Loucy (cell line): ENCODE measurements around the gene DPM1.
"Not testable (repeated sequence)": the region's sequence is repeated elsewhere in the genome, so short reads cannot be mapped to it uniquely, and the experiment has no call there.

Experiments
- H2AFZ ChIP-seq: fragments of 200-600 bp; sonication (generic); 2 replicates; pipeline ENCODE4 v1.6.0; 2016; ENCODE audit warnings: antibody characterized with exemption, mild to moderate bottlenecking, low read length, moderate library complexity
- H3F3A ChIP-seq: fragments of 200-600 bp; 2 replicates; pipeline ENCODE4 v1.6.0; 2016; ENCODE audit warnings: antibody characterized with exemption, low read depth, mild to moderate bottlenecking
- H3K27me3 ChIP-seq: fragments of 200-600 bp; sonication (generic); 2 replicates; pipeline ENCODE4 v1.6.1; 2014; ENCODE audit warnings: low read length, mild to moderate bottlenecking; ENCODE audit not compliant: insufficient read depth, poor library complexity, severe bottlenecking
- H3K36me3 ChIP-seq: fragments of 200-600 bp; sonication (generic); 2 replicates; pipeline ENCODE4 v1.6.1; 2016; ENCODE audit warnings: low read length; ENCODE audit not compliant: insufficient read depth
- H3K4me1 ChIP-seq: fragments of 200-600 bp; sonication (generic); 2 replicates; pipeline ENCODE4 v1.5.1; 2014; ENCODE audit warnings: low read length, mild to moderate bottlenecking; ENCODE audit not compliant: insufficient read depth, poor library complexity, severe bottlenecking
- H3K4me2 ChIP-seq: fragments of 200-600 bp; sonication (generic); 2 replicates; pipeline ENCODE4 v1.6.0; 2014; ENCODE audit warnings: antibody characterized with exemption, low read length, low read depth, mild to moderate bottlenecking; ENCODE audit not compliant: poor library complexity, severe bottlenecking
- H3K4me3 ChIP-seq: fragments of 200-600 bp; sonication (generic); 2 replicates; pipeline ENCODE4 v1.5.1; 2014; ENCODE audit warnings: low read length, mild to moderate bottlenecking, mixed read lengths; ENCODE audit not compliant: poor library complexity, severe bottlenecking
- H3K79me2 ChIP-seq: fragments of 200-600 bp; sonication (generic); 2 replicates; pipeline ENCODE4 v1.6.1; 2014; ENCODE audit warnings: low read length; ENCODE audit not compliant: insufficient read depth
- H3K9ac ChIP-seq: fragments of 200-600 bp; sonication (generic); 2 replicates; pipeline ENCODE4 v1.6.0; 2014; ENCODE audit warnings: mild to moderate bottlenecking, low read depth, low read length, moderate library complexity; ENCODE audit not compliant: poor library complexity, severe bottlenecking
- H3K9me2 ChIP-seq: fragments of 200-600 bp; sonication (generic); replicated peaks from 2 replicates; pipeline ENCODE4 v1.6.1; 2016; ENCODE audit warnings: low read depth, low read length, mixed read lengths
- H3K9me3 ChIP-seq: fragments of 200-600 bp; sonication (generic); 2 replicates; pipeline ENCODE4 v1.6.1; 2014; ENCODE audit warnings: mild to moderate bottlenecking, antibody characterized with exemption, low read length, low read depth; ENCODE audit not compliant: insufficient read depth
- H4K20me1 ChIP-seq: fragments of 200-600 bp; sonication (generic); 2 replicates; pipeline ENCODE4 v1.6.0; 2014; ENCODE audit warnings: antibody characterized with exemption, low read length, mild to moderate bottlenecking; ENCODE audit not compliant: insufficient read depth, poor library complexity, severe bottlenecking
- CTCF ChIP-seq: fragments of 200-600 bp; sonication (generic); conservative IDR thresholded peaks from 2 replicates; pipeline ENCODE4 v1.5.1; 2014; ENCODE audit warnings: mild to moderate bottlenecking, antibody characterized with exemption, low read length
- EZH2phosphoT487 ChIP-seq: fragments of 200-600 bp; IDR thresholded peaks from 2 replicates; pipeline ENCODE4 v1.6.1; 2018; ENCODE audit warnings: antibody characterized with exemption, mild to moderate bottlenecking, moderate library complexity, borderline replicate concordance

Gene DPM1

GRCh38 chr20:50980851-50981713 lies 22.8 kb upstream of the DPM1 start:
- TF ChIP-seq EZH2phosphoT487 = no peak
- TF ChIP-seq CTCF = peak; percentile 92

GRCh38 chr20:50980071-50980681 lies 21.8 kb upstream of the DPM1 start:
- H3K36me3 ChIP-seq = no peaks in the 10 kb centered on the region
- H3K9me3 ChIP-seq = no peaks in the 10 kb centered on the region
- no peaks in the 10 kb centered on the region for H3K9me2 ChIP-seq
- TF ChIP-seq CTCF = no peak
- TF ChIP-seq EZH2phosphoT487 = no peak
- no peak overlapping the region for H3K4me2 ChIP-seq
- no peaks in the 10 kb centered on the region for H3K4me1 ChIP-seq
- H3K79me2 ChIP-seq = no peaks in the 10 kb centered on the region
- H3K9ac ChIP-seq = no peak overlapping the region
- H3K27me3 ChIP-seq = no peaks in the 10 kb centered on the region
- H2AFZ ChIP-seq = no peak overlapping the region
- H3K4me3 ChIP-seq = no peak overlapping the region
- H3F3A ChIP-seq = no peaks in the 10 kb centered on the region
- H4K20me1 ChIP-seq = no peaks in the 10 kb centered on the region

More at GRCh38 chr20:50980851-50981713, 22.8 kb upstream of the DPM1 start:
- no peak overlapping the region for H3K4me3 ChIP-seq
- no peaks in the 10 kb centered on the region for H3K79me2 ChIP-seq
- H3F3A ChIP-seq = no peaks in the 10 kb centered on the region
- no peak overlapping the region for H2AFZ ChIP-seq
- H3K4me2 ChIP-seq = no peak overlapping the region
- no peaks in the 10 kb centered on the region for H3K36me3 ChIP-seq
- H3K9me3 ChIP-seq = no peaks in the 10 kb centered on the region
- no peaks in the 10 kb centered on the region for H3K9me2 ChIP-seq
- H3K27me3 ChIP-seq = no peaks in the 10 kb centered on the region
- no peaks in the 10 kb centered on the region for H3K4me1 ChIP-seq
- H3K9ac ChIP-seq = no peak overlapping the region
- no peaks in the 10 kb centered on the region for H4K20me1 ChIP-seq

- not testable (repeated sequence) for H3K27me3 ChIP-seq, H3K9me3 ChIP-seq, H3K4me1 ChIP-seq, H4K20me1 ChIP-seq, H3K4me2 ChIP-seq, H3K36me3 ChIP-seq, H3K4me3 ChIP-seq, H3K9me2 ChIP-seq, H2AFZ ChIP-seq, H3K9ac ChIP-seq, H3K79me2 ChIP-seq, H3F3A ChIP-seq
Measured at GRCh38 chr20:50978533-50978932, 20.2 kb upstream of the DPM1 start.
